ENCODE data around the gene SRP54.
"Not testable (repeated sequence)": the region's sequence is repeated elsewhere in the genome, so short reads cannot be mapped to it uniquely, and the experiment has no call there.

Gene SRP54

DNA sequence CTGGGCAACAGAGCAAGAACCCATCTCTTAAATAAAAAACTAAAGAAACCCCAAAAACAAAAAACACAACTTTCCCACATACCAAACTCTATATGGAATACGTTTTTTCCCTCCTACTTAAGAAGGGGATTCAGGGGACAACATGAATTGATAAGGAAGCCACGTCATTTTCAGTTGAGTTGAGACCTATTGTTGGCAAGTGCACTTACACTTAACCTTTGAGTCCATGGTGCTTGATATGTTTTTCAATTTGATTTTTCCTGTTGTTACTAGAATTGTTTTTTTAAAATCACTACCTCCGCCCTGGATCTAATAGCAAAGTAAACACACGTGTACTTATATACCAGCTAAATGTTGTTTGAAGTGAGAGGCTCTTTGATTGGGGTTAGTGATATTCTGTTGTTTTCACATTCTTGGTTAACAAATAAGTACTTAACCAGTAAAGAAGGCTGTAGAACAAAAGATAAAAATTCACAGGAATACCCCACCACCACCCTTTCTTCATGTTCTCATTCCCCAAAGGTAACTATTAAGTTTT lies 65.3 kb downstream of the SRP54 start:
- no peak for DNase-seq (ENCODE audit: low spot score)

- no peak for DNase-seq (ENCODE audit: low spot score)
These were observed 67.9 kb downstream of the SRP54 start for GRCh38 chr14:35050652-35051051.

GRCh38 chr14:35051796-35052195 lies 69.0 kb downstream of the SRP54 start:
- DNase-seq (ENCODE audit: low spot score), result no peak

- DNase-seq (ENCODE audit: low spot score), result no peak
These were observed 69.8 kb downstream of the SRP54 start for GRCh38 chr14:35052637-35053036.

GRCh38 chr14:35061113-35061791 lies 78.5 kb downstream of the SRP54 start:
- DNase-seq (ENCODE audit: low spot score), result peak; percentile 41

DNA sequence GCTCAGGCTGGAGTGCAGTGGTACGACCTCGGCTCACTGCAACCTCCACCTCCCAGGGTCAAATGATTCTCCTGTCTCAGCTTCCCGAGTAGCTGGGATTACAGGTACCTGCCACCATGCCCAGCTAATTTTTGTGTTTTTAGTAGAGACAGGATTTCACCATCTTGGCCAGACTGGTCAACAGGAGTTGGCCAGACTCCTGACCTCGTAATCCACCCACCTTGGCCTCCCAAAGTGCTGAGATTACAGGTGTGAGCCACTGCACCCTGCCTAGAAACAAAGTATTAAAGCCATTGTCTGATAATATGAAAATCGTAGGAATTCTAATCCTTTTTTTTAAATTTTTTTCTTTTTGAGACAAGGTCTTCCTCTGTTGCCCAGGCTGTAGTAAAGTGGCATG lies 82.9 kb downstream of the SRP54 start:
- not testable (repeated sequence) for DNase-seq (ENCODE audit: low spot score)

DNA sequence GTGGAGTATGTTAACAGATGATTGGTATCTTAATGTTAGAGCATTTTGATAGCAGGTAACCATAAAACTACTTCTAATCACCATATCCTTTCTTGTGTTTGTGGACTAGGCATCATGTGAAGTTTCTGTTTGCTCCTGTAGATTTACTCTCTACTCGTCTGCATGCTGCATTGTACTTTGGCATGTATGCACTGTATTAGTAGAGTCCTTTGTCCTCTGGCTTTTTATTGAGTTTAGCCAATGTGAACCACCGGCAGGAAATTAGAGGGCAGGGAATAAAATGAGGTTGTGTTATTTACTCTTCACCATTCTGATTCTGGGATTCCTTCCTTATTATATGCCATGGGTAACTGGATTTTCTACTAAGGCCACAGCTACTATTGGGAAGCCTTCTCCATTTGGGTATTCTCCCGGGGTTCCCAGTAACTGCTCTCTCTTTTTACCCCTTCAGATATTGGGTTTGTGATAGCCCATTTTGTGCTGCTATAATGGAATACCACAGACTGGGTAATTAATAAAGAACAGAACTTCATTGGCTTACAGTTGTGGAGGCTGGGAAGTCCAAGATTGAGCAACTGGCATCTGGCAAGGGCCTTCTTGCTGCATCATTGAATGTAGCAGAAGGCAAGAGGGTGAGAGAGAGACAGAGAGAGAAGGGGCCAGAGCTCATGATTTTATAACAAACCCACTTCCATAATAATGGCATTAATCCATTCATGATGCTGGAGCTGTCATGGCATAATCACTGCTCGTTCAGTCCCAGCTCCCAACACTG lies 85.6 kb downstream of the SRP54 start:
- no peak for DNase-seq (ENCODE audit: low spot score)

- DNase-seq (ENCODE audit: low spot score), result no peak
These were observed 89.4 kb downstream of the SRP54 start for GRCh38 chr14:35072226-35072625.

DNA sequence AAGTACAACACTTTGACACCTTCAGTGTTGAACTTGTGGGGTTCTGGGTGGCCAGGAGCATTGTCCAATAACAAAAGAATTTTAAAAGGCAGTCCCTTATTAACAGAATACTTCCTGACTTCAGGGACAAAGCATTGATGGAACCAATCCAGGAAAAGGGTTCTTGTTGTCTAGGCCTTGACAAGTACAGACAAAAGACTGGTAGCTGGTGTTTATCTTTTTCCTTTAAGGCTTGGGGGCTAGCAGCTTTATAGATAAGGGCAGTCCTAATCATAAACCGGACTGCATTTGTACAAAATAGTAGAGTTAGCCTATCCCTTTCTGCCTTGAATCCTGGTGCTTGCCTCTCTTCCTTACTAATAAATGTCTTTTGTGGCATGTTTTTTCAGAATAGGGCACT lies 90.7 kb downstream of the SRP54 start:
- no peak for DNase-seq (ENCODE audit: low spot score)

- DNase-seq (ENCODE audit: low spot score), result no peak
These were observed 95.3 kb downstream of the SRP54 start for GRCh38 chr14:35078082-35078481.
